NT2/D1 (cell line): ENCODE data around the gene HMGB1.

ENCODE experiments used
- YY1 ChIP-seq: IDR thresholded peaks from 2 replicates; pipeline ENCODE4 v1.6.1; 2011; ENCODE audit not compliant: insufficient read length, insufficient read depth
- ZNF274 ChIP-seq: IDR thresholded peaks from 2 replicates; pipeline ENCODE4 v1.6.1; 2011; ENCODE audit warnings: mild to moderate bottlenecking, low read depth, low read length

- TF ChIP-seq YY1 (no peak), ZNF274 (no peak)
Observed at GRCh38 chr13:30446126-30446500, 19.6 kb downstream of the HMGB1 start.
